Breast epithelium (tissue), 3 donors: ENCODE measurements around the gene IL20.

ENCODE experiments used
- POLR2A ChIP-seq: fragments of 450-650 bp; IDR thresholded peaks from one replicate; pipeline ENCODE4 v1.6.1; 2016; ENCODE audit warnings: antibody characterized with exemption, mild to moderate bottlenecking, moderate library complexity
- POLR2AphosphoS5 ChIP-seq, 3 donors: sonication (generic); formaldehyde crosslinking; IDR thresholded peaks; one replicate each; pipeline ENCODE4 v1.6.1; 2017; ENCODE audit warnings: antibody characterized with exemption in 3 of 3
- TF ChIP-seq, protein P1 (sequence below), 3 donors: fragments of 450-650 bp; IDR thresholded peaks; one replicate each; pipeline ENCODE4 v1.5.1; 2016 to 2017; ENCODE audit warnings: antibody characterized with exemption in 3 of 3, mild to moderate bottlenecking in 3 of 3, moderate library complexity in 3 of 3

DNA sequence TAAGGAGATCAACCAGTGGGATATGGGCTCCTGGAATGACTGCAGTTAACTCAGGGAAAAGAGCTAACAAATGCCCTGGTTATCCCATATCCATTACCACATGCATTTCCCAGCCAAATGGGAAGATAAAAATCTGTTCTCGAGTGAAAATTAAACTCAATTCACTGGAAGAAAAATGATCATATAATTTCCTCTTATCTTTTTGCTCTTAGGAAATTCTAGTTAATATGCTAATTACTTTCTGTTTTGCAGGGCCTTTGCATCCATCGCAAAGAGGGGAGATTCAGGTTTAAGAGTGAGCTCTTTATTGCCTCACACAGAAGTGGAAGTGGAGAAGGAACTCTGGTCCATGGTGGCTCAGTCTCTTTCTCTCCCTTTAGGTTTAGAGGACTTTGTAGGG lies 28.0 kb downstream of the IL20 start:
- TF ChIP-seq POLR2A (no peak), POLR2AphosphoS5 (IDR thresholded peaks at IDR 0.05) (no peak)
- TF ChIP-seq, protein P1, sequence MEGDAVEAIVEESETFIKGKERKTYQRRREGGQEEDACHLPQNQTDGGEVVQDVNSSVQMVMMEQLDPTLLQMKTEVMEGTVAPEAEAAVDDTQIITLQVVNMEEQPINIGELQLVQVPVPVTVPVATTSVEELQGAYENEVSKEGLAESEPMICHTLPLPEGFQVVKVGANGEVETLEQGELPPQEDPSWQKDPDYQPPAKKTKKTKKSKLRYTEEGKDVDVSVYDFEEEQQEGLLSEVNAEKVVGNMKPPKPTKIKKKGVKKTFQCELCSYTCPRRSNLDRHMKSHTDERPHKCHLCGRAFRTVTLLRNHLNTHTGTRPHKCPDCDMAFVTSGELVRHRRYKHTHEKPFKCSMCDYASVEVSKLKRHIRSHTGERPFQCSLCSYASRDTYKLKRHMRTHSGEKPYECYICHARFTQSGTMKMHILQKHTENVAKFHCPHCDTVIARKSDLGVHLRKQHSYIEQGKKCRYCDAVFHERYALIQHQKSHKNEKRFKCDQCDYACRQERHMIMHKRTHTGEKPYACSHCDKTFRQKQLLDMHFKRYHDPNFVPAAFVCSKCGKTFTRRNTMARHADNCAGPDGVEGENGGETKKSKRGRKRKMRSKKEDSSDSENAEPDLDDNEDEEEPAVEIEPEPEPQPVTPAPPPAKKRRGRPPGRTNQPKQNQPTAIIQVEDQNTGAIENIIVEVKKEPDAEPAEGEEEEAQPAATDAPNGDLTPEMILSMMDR (IDR thresholded peaks at IDR 0.05), result no peak
